HEK293T (cell line): ENCODE data around the gene NF1.
"Not testable (repeated sequence)": the region's sequence is repeated elsewhere in the genome, so short reads cannot be mapped to it uniquely, and the experiment has no call there.

Experiments used
- CTCF ChIA-PET: fragments of 350-600 bp; formaldehyde crosslinking; extraction: SDS; loops from one replicate; lab custom pipeline; 2021; ENCODE audit warnings: antibody characterized with exemption, inconsistent platforms; lab: Yijun Ruan, JAX
- POLR2A ChIA-PET: fragments of 350-600 bp; formaldehyde crosslinking; extraction: SDS; loops from one replicate; lab custom pipeline; 2020; ENCODE audit warnings: antibody characterized with exemption, inconsistent platforms; lab: Yijun Ruan, JAX
- DNase-seq: peaks from one replicate; pipeline ENCODE4 v3.0.0; 2012; ENCODE audit warnings: mixed read lengths; ENCODE audit errors: extremely low spot score
- ARNT ChIP-seq: fragments of 450-650 bp; IDR thresholded peaks from 2 replicates; pipeline ENCODE4 v1.6.1; 2017; ENCODE audit warnings: mild to moderate bottlenecking
- BHLHE40 ChIP-seq: fragments of 450-650 bp; IDR thresholded peaks from 2 replicates; pipeline ENCODE4 v1.6.1; 2016; ENCODE audit warnings: mild to moderate bottlenecking, moderate library complexity, borderline replicate concordance
- CTBP1 ChIP-seq: fragments of 450-650 bp; IDR thresholded peaks from 2 replicates; pipeline ENCODE4 v1.6.1; 2016; ENCODE audit warnings: borderline replicate concordance
- ELF4 ChIP-seq: fragments of 450-650 bp; IDR thresholded peaks from 2 replicates; pipeline ENCODE4 v1.6.1; 2017; ENCODE audit warnings: antibody characterized with exemption
- FOXA1 ChIP-seq: fragments of 450-650 bp; IDR thresholded peaks from 2 replicates; pipeline ENCODE4 v1.6.1; 2016; ENCODE audit warnings: mild to moderate bottlenecking
- FOXK2 ChIP-seq: fragments of 450-650 bp; IDR thresholded peaks from 2 replicates; pipeline ENCODE4 v1.6.1; 2016; ENCODE audit warnings: mild to moderate bottlenecking
- FOXM1 ChIP-seq: fragments of 450-650 bp; IDR thresholded peaks from 2 replicates; pipeline ENCODE4 v1.6.1; 2017; ENCODE audit warnings: mild to moderate bottlenecking, borderline replicate concordance
- HDGF ChIP-seq: fragments of 450-650 bp; IDR thresholded peaks from 2 replicates; pipeline ENCODE4 v1.6.1; 2017; ENCODE audit warnings: antibody characterized with exemption, borderline replicate concordance
- L3MBTL2 ChIP-seq: fragments of 450-650 bp; conservative IDR thresholded peaks from 2 replicates; pipeline ENCODE4 v1.6.1; 2016; ENCODE audit warnings: mild to moderate bottlenecking
- LEF1 ChIP-seq: fragments of 450-650 bp; IDR thresholded peaks from 2 replicates; pipeline ENCODE4 v1.6.1; 2017; ENCODE audit warnings: mild to moderate bottlenecking, borderline replicate concordance
- NFRKB ChIP-seq: fragments of 450-650 bp; IDR thresholded peaks from 2 replicates; pipeline ENCODE4 v1.6.1; 2016; ENCODE audit warnings: mild to moderate bottlenecking, moderate library complexity
- SP1 ChIP-seq: fragments of 450-650 bp; IDR thresholded peaks from 2 replicates; pipeline ENCODE4 v1.6.1; 2017
- SUZ12 ChIP-seq: fragments of 450-650 bp; IDR thresholded peaks from 2 replicates; pipeline ENCODE4 v1.6.1; 2016; ENCODE audit warnings: mild to moderate bottlenecking
- TARDBP ChIP-seq: fragments of 450-650 bp; IDR thresholded peaks from 2 replicates; pipeline ENCODE4 v1.6.1; 2016
- ZNF384 ChIP-seq: fragments of 450-650 bp; IDR thresholded peaks from 2 replicates; pipeline ENCODE4 v1.6.1; 2016
- TF ChIP-seq, protein P1 (sequence below): fragments of 450-650 bp; IDR thresholded peaks from 2 replicates; pipeline ENCODE4 v1.6.1; 2016

The NF1 gene

DNA sequence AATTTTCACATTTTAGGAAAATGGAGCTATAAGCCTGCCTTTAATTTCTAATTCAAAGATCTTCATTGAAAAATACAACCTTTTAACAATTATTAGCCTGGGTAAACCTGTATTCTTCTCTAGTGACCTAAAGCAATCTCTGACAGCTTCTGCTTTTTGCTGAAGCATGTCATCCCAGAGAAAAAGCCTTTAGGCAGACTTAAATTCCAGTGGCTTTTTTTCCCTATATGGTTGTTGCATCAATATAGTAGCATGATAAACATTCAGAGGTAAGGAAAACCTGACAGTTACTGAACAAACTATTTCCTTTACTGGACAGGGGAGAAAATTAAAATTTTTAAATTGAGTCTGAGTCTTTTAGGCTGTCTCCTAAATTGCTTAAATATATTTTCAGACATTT is 234.4 kb downstream of the NF1 start:
- CTCF ChIA-PET = no interaction called here
- POLR2A ChIA-PET = no interaction called here
- DNase-seq = no peak
- TF ChIP-seq ELF4 (no peak), FOXM1 (no peak), HDGF (no peak), ZNF384 (no peak)
- TF ChIP-seq, protein P1, sequence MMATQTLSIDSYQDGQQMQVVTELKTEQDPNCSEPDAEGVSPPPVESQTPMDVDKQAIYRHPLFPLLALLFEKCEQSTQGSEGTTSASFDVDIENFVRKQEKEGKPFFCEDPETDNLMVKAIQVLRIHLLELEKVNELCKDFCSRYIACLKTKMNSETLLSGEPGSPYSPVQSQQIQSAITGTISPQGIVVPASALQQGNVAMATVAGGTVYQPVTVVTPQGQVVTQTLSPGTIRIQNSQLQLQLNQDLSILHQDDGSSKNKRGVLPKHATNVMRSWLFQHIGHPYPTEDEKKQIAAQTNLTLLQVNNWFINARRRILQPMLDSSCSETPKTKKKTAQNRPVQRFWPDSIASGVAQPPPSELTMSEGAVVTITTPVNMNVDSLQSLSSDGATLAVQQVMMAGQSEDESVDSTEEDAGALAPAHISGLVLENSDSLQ = no peak

DNA sequence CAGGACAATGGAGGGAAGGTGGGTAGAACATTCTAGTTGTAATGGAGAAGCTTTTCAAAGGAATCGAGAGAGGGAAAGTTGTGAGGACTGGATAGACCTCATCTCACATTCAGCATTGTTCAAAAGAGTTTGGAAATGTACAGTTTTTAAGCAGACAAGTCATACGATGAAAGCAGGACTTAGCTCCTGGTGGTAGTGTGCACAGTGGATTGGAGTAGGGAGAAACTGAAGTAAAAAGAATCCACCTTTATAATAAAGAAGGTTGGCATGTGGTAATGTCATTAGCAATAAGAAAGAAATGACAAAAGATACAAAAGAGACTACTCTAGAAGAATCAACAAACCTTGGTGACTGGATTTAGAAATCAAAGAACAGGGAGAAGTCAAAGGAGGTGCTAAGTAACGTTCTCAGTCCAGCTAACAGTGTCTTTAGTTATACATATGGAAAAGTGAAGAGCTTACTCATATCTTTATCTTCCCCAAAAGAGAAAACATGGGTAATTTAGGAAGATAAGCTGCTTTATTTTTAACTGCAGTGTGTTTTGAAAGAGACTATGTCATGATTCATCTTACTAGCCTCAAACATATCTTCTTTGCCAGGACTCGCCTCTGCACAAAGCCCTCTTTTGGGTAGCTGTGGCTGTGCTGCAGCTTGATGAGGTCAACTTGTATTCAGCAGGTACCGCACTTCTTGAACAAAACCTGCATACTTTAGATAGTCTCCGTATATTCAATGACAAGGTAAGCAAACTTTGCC is 245.3 kb downstream of the NF1 start:
- ChIA-PET POLR2A (no interaction called here), CTCF (interaction anchor here (0.6 kb wide), 1 partner anchor 8 kb away, joined by 4 read pairs; no protein-coding TSS in a partner anchor)
- TF ChIP-seq, protein P1 = no peak
- TF ChIP-seq SUZ12 = no peak
- TF ChIP-seq L3MBTL2 = no peak
- no peak for TF ChIP-seq CTBP1
- TF ChIP-seq NFRKB = no peak
- no peak for DNase-seq

DNA sequence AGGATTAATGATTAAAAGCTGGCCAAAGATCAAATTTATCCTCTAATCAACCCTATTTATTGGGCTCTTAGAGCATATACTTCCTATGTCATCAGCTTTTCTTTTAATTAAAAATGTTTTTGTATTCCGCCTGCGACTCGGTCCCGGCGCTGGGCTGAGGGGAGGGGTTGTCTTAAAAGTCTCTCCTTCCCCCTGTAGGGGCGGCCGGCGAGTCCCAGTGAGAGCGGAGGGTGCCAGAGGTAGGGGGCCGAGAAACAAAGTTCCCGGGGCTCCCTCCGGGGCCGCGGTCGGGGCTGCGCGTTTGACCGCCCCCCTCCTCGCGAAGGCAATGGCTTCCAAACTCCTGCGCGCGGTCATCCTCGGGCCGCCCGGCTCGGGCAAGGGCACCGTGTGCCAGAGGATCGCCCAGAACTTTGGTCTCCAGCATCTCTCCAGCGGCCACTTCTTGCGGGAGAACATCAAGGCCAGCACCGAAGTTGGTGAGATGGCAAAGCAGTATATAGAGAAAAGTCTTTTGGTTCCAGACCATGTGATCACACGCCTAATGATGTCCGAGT is 250.5 kb downstream of the NF1 start:
- POLR2A ChIA-PET, DNase-seq, CTCF ChIA-PET: not testable (repeated sequence)

DNA sequence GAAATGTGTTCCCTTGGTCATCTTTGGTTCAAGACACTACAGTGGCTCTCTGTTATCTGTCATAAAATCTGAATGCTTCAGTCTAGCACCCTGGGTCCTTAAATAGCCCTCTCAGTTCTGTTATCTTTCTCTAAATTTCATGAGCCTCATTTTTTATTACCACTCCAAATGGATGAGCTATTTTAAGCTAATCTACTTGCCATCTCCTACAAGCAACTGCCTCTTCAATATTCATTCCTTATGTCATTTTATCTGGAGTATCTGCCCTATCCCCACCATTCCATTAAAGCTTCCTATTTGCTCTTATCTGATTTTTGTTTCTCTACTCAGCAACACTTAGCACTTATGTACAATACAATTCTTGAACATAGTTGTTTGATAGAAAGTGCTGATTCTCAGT is 254.7 kb downstream of the NF1 start:
- CTCF ChIA-PET = interaction anchor here (0.6 kb wide), 1 partner anchor 28 kb away, joined by 3 read pairs; no protein-coding TSS in a partner anchor
- TF ChIP-seq CTBP1 (no peak), BHLHE40 (no peak)
- POLR2A ChIA-PET = no interaction called here
- DNase-seq = no peak

DNA sequence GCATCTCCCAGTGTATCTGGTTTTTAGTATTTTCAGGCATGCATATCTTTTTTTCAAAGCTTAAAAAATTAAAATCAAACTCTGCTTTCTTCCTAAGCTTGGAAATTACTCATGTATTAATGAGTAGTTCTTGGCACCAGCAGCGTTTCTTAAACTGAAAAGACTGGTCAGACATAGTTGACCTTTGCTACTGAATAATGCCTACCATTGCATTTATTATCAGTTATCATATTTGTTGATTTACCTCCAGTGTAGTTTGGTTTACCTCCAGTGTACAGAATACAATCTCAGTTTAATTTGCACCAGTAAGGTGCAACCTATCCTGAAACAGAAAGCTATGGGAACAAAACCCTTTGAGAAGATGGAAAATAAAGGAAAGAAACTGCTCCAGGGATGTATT is 261.2 kb downstream of the NF1 start:
- DNase-seq = no peak
- CTCF ChIA-PET = no interaction called here
- POLR2A ChIA-PET = no interaction called here
- no peak for TF ChIP-seq NFRKB
- TF ChIP-seq FOXA1 = no peak
- no peak for TF ChIP-seq SUZ12
- TF ChIP-seq FOXK2 = no peak
- no peak for TF ChIP-seq ZNF384
- no peak for TF ChIP-seq L3MBTL2
- no peak for TF ChIP-seq ARNT
- no peak for TF ChIP-seq SP1
- TF ChIP-seq ELF4 = no peak
- no peak for TF ChIP-seq LEF1
- TF ChIP-seq, protein P1 = no peak
- no peak for TF ChIP-seq BHLHE40
- no peak for TF ChIP-seq TARDBP
- no peak for TF ChIP-seq FOXM1
- TF ChIP-seq HDGF = no peak
- TF ChIP-seq CTBP1 = no peak

DNA sequence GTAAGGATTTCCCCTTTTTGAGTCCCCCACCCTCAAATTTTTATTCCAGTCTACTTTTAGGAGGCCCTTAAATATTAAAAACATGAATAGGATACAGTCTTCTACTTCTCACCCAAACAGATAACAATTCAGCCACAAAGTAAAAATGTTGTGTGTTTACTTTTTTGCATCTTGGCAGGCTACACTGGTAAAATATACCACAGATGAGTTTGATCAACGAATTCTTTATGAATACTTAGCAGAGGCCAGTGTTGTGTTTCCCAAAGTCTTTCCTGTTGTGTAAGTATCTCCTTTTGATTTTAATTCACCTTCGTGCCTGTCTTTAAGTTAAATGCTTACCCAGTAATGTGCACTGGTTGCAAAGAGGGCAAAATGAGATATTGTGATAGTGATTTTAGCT is 262.3 kb downstream of the NF1 start:
- no peak for DNase-seq
- no peak for TF ChIP-seq BHLHE40
- POLR2A ChIA-PET = no interaction called here
- CTCF ChIA-PET = no interaction called here

DNA sequence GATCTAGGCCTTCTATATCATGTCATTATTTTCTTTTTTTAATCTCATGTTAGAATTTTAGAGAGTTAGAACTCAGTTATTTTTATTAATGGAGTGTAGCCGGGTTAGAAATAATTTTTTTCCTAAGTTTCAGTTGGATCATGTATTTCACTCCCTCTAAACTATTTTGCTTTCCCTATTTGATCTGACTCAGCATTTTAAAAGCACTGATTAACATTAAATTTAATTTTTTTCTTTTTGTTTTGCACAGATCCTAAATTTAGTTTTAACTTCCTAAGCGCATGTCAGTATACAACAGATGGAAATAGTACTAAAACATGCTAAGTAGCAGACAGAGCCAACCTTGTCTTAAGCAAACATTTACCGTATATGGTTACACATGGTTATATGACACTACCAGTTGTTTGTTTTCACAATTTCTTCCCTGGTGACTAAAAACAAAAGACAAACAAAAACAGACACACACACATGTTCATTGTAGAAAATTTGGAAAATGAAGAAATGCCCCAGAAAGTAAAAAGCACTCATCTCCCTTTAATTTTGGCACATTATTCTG is 263.1 kb downstream of the NF1 start:
- TF ChIP-seq FOXA1 (no peak), HDGF (no peak), BHLHE40 (no peak), ARNT (no peak), LEF1 (no peak), ELF4 (no peak), CTBP1 (no peak), FOXM1 (no peak), ZNF384 (no peak), NFRKB (no peak), SP1 (no peak), L3MBTL2 (no peak), TARDBP (no peak), FOXK2 (no peak), SUZ12 (no peak)
- TF ChIP-seq, protein P1 = no peak
- no peak for DNase-seq
- ChIA-PET CTCF (no interaction called here), POLR2A (no interaction called here)
